ENCODE results near the gene TEX10.
"Not testable (repeated sequence)": the region's sequence is repeated elsewhere in the genome, so short reads cannot be mapped to it uniquely, and the experiment has no call there.

Gene TEX10

DNA sequence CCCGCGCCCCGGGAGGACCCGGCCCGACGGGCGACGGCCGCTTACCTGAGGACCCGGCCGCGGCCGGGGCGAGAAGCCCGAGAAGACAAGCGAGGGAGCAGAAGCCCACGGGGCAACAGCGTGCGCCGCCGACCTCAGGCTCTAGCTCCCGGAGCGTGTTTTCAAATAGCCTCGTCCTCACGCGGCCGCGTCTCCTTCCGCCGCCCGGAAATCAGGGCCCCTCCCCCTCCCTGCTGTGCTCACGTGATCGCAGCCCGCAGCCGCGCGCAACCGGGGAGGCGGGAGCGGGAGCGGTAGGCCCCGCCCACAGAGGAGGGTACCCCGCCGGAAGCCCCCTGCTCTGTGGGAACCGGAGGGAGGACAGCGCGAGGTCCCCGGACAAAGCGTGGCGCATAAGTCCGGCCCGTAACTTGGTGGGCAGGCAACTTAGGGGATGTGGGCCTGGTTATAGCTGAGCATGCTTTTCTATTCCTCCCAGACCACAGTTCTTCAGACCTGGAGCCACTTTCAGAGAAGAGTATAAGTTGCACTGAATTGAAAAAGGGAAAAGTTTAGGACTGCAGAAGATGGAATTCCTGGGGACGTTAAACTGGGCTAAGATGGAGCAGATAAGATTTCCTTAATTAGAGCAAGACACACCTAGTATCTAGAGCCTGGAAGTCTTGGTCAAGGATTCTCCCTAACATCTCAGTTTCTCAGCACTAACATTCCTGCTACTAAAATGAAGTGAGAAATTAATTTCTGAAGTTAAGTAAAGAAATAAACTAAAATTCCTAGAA, at the start of gene TEX10:
Gene TEX10, minus strand, starts transcription at position 216 of the 779 bp plus-strand sequence. CDS start 3,579 bp downstream, outside the sequence.
- peak; percentile 89 for DNase-seq

DNA sequence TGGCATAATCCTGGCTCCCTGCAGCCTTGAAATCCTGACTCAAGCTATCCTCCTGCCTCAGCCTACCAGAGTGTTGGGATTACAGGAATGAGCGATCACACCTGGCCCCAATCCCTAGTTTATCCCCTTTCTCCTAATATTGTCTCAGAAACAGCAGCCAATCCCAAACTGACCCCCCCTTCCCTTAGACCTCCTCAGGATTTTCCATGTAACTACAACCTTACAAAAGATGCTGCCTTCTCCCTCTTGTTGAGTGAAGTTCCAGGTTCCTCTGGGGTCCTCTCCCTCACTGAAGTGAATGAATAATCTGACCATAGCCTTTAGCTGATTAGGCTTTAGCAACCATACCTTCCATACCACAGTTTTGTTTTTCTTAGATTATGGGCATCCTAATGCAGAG, 48.3 kb upstream of the TEX10 start:
- no peak for DNase-seq

DNA sequence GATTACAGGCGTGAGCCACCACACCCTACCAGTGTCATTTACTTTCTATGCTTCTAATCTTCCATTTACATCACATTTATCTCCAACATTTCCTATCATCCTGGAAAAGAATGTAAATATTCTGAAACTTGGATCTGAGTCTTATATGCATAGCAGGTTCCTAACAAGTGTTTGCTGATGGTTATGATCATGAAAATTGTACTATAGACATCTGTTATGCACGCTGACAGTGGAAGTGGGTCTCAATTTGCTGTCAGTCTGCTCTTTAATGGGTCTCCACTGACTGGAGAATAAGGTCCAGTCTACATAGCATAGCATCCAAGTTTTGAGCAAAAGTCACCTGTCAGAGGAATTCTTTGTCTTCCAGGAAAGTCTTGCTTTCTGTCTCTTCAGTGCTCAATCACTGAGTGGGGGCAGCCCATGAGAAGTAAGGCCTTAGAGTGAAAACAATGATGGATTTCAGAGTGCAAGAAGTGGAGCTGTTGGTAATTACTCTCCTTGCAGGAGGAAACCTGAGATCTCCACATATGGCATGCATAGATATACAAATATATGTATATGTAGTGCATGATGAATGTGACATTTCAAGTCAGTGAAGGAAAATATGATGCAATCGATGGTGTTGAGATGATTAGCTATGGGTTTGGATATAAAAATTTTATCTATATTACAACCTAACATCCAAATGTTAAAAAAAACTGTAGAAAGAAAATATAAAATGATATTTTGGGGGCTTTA, 45.0 kb upstream of the TEX10 start:
- no peak for DNase-seq

DNA sequence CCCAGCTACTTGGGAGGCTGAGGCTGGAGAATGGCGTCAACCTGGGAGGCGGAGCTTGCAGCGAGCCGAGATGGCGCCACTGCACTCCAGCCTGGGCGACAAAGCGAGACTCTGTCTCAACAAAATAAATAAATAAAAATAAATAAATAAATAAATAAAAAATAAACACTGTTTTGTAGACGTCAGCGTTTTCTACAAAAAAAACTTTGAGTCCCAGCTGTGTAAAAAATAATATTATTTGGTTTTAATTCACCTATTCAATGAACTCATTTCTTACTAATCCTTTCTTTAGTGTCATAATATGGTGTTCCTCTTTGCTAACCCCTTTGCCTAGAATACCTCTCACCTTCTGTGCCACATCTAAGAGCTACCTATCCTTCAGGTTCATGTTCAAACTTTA, 44.0 kb upstream of the TEX10 start:
- no peak for DNase-seq

- no peak for DNase-seq
Observed at GRCh38 chr9:100394816-100395215, 42.1 kb upstream of the TEX10 start.

GRCh38 chr9:100394032-100394695, 41.4 kb upstream of the TEX10 start:
- DNase-seq = no peak

DNA sequence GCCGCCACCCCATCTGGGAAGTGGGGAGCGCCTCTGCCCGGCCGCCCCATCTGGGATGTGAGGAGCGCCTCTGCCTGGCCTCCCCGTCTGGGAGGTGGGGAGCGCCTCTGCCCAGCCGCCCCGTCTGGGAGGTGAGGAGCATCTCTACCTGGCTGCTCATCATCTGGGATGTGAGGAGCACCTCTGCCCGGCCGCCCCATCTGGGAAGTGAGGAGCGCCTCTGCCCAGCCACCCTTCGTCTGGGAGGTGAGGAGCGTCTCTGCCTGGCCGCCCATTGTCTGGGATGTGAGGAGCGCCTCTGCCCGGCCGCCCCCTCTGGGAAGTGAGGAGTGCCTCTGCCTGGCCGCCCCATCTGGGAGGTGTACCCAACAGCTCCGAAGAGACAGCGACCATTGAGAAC, 40.2 kb upstream of the TEX10 start:
- not testable (repeated sequence) for DNase-seq

DNA sequence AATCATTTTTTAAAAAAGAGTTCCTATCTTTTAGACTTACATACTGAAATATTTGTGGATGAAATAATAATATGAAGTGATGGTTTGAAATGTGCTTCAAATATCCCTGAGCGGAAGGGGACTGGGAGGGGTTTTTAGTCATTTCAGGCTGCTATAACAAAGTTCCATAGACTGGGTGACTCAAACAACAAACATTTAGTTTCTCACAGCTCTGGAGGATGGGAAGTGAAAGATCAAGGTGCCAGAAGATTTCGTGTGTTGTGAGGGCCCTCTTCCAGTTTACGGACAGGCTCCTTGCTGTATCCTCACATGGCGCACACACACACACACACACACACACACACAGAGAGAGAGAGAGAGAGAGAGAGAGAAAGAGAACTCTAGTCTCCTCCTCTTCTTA, 27.1 kb upstream of the TEX10 start:
- DNase-seq = no peak

- DNase-seq = no peak
Observed at GRCh38 chr9:100377015-100377414, 24.3 kb upstream of the TEX10 start.

DNA sequence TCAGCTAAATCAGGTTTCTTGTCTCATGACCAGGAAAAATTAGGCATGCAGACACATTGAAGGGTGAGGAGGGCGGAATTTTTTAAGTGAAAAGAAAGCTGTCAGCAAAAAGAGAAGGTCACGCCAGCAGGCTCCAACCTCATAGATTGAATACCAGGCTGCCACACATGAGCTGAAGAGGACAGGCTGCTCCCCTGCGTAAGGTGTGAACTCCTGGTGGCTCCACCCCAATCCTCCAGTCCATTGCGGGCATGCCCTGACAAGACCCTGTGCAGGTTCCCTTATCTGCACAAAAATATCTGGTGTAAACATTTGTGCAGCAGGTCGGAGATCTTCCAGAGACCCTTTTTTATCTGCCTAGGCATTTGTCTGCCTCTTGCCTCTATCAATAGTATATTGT, 22.9 kb upstream of the TEX10 start:
- no peak for DNase-seq

DNA sequence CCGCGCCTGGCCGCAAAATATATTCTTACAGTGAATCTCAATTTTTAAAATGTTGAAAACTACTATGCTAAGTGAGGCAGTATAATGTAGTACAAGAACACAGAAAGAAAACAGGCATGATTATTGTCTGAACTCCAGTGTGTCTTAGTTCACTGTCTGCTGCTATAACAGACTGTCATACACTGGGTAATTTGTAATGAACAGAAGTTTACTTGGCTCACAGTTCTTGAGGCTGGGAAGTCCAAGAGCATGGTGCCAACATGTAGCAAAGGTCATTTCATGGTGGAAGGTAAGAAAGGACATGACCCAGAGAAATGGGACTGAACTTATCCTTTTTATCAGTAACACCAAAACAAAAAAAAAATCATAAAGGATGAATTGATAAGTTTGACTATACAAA, 19.9 kb upstream of the TEX10 start:
- no peak for DNase-seq

- DNase-seq = no peak
Observed at GRCh38 chr9:100370064-100370723, 17.5 kb upstream of the TEX10 start.

DNA sequence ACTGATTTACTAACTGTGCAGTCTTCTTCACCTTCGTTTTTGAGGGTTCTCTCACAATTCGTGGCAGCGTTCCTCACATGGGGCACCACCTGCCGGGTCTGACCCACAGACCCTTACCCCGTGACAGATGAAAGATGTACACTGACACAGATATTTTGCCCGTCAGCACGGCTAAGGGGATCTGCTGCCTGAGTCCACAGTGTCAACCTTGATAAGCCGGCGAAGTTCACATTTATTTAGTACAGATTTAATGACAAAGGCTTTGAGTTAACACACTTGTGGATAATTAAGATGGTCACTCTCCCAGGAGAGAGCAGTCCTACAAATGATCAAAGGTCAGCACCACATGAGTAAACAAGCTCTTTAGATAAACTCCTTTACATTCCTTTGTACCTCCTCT, 15.9 kb upstream of the TEX10 start:
- no peak for DNase-seq

DNA sequence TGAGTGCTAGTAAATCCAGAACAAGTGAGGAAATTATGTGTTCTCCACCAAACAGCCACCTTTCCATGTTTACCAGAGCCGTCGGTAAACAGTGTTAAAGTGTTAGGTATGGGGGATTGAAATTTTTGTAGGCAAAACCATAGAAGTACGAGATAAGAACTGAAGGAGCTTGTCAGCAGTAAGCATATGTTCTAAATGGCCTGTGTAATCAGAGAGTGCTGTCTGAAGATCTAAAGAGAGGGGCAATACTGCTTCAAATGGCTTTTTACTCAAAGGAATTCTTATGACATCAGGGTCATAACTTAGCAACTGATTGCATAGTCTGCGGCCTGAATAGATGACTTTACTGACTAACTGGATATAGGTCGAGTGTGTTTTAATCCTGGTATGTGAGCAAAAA, 13.4 kb upstream of the TEX10 start:
- no peak for DNase-seq

- no peak for DNase-seq
Observed at GRCh38 chr9:100364013-100364412, 11.3 kb upstream of the TEX10 start.

GRCh38 chr9:100359057-100359456, 6.3 kb upstream of the TEX10 start:
- no peak for DNase-seq

GRCh38 chr9:100357501-100357900, 4.8 kb upstream of the TEX10 start:
- no peak for DNase-seq

- no peak for DNase-seq
Observed at GRCh38 chr9:100355561-100355960, 2.8 kb upstream of the TEX10 start.

DNA sequence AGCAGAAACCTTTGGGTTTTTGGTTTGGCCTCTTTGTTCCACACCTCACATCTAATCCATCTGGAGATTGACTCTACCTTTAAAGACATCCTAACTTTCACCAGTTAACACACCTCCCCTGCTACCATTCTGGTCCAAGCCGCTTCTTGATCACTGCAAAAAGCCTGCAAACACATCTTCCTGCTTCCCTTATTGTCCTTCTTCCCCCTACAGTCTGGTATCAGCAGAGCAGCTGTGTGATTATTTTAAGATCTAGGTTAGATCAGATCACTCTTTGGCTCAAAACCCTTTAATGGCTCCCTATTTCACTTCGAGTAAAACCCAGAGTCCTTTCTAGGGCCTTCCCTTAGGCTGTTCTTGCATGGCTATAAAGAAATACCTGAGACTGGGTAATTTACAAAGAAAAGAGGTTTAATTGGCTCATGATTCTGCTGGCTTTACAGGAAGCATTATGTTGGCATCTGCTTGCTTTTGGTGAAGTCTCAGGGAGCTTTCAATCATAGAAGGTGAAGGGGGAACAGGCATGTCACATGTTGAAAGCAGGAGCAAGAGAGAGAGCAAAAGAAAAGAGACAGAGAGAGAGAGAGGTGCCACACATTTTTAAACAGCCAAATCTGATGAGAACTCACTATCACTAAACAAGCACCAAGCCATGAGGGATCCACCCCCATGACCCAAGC, 1.5 kb upstream of the TEX10 start:
- DNase-seq = no peak

GRCh38 chr9:100352201-100352726, 478 bp downstream of the TEX10 start:
- DNase-seq = peak; percentile 35

DNA sequence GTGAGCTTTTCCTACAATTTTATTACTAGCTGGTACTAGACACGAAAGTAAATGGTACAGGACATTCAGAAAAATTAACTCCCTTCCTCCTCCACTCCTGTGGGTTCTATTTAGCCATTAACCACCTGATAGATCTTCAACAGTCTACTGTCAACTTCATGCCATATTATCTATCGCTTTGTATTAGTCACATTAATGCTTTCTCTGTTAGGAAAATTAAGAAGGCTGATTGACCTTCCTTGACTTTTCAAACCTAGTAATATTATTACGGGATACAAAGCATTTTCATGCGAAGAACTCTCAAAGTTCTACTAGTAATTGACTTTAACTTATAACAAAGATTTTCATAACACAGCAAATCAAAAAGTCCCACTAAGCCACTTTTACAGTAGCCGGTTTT, 1.2 kb downstream of the TEX10 start:
- DNase-seq = no peak

GRCh38 chr9:100350188-100350587, 2.6 kb downstream of the TEX10 start:
- no peak for DNase-seq

DNA sequence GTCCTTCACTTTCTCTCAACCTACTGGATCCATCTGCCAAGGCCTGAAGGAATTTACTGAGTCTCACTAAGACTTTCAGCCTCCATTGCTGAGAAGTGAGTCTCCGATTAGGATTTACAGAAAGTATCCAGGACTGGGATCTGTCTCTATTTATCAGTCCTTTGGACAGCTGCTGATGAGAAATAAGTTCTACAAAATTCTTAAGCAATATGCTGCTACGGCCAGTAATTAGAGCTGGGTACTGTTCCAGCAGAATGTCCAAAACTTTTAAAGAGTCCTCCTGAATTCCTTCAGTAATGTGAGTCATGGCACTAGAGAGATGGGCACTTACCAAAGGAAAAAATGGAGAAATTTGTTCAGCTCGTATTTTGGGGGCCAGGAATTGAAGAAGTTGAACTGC, 5.9 kb downstream of the TEX10 start:
- no peak for DNase-seq

Data from activated naive CD4-positive, alpha-beta T cell treated with anti-CD3 and anti-CD28 coated beads, Interleukin-2, amount 50 U/mL, for 16 hours (primary cell).